HepG2 (cell line): ENCODE results near the gene HES7. TPM values are rescaled to one million over a fixed set of nuclear protein-coding genes. Genes with fewer than 3 reads are reported as not detected.
A peak's percentile ranks its signal among the peaks of the same experiment; 100 is the strongest.

Source experiments
- CHCHD3 ChIP-seq: sonication (generic); formaldehyde crosslinking; IDR thresholded peaks from 2 replicates; pipeline ENCODE4 v1.8.0; 2022; ENCODE audit warnings: mild to moderate bottlenecking, missing genetic modification reagents, moderate library complexity
- GZF1 ChIP-seq: sonication (generic); formaldehyde crosslinking; IDR thresholded peaks from 2 replicates; pipeline ENCODE4 v1.5.1; 2020; ENCODE audit warnings: mild to moderate bottlenecking, missing genetic modification reagents
- KDM1A ChIP-seq: IDR thresholded peaks from 2 replicates; pipeline ENCODE4 v1.6.1; 2016; ENCODE audit warnings: missing compliant biosample characterization
- KDM6A ChIP-seq: IDR thresholded peaks from 2 replicates; pipeline ENCODE4 v1.6.1; 2016; ENCODE audit warnings: low read depth
- KLF13 ChIP-seq: sonication (generic); formaldehyde crosslinking; IDR thresholded peaks from 2 replicates; pipeline ENCODE4 v1.4.0; 2020; ENCODE audit warnings: mild to moderate bottlenecking, missing genetic modification reagents
- MYC ChIP-seq: sonication (generic); formaldehyde crosslinking; IDR thresholded peaks from 2 replicates; pipeline ENCODE4 v1.9.0; 2021; ENCODE audit warnings: missing genetic modification reagents, borderline replicate concordance
- THYN1 ChIP-seq: sonication (generic); formaldehyde crosslinking; IDR thresholded peaks from 2 replicates; pipeline ENCODE4 v1.8.1; 2023; ENCODE audit warnings: low read depth, mild to moderate bottlenecking, moderate library complexity, missing genetic modification reagents, borderline replicate concordance
- U2AF2 ChIP-seq: fragments of 200-400 bp; formaldehyde crosslinking; IDR thresholded peaks from 2 replicates; pipeline ENCODE4 v1.6.1; 2017; ENCODE audit warnings: low read depth, mild to moderate bottlenecking, low read length
- ZBTB20 ChIP-seq: sonication (generic); formaldehyde crosslinking; IDR thresholded peaks from 2 replicates; pipeline ENCODE4 v1.8.1; 2023; ENCODE audit warnings: missing genetic modification reagents, low read depth, mild to moderate bottlenecking, borderline replicate concordance
- ZKSCAN8 ChIP-seq: IDR thresholded peaks from 2 replicates; pipeline ENCODE4 v1.6.1; 2016; ENCODE audit warnings: borderline replicate concordance, missing genetic modification reagents, missing compliant biosample characterization
- ZNF20 ChIP-seq: sonication (generic); formaldehyde crosslinking; IDR thresholded peaks from 2 replicates; pipeline ENCODE4 v1.4.0; 2020; ENCODE audit warnings: mild to moderate bottlenecking, moderate library complexity, missing genetic modification reagents
- ZNF530 ChIP-seq: sonication (generic); formaldehyde crosslinking; IDR thresholded peaks from 2 replicates; pipeline ENCODE4 v1.5.0; 2020; ENCODE audit warnings: low read depth, mild to moderate bottlenecking, missing genetic modification reagents
- polyA plus RNA-seq, 8 experiments: library from polyadenylated mRNA; depleted of rRNA in 3 of 8; stranded (reverse) in 7 of 8; unstranded in 1 of 8; fragments of >200 nt; fragmentation: Illumina TruSeq in 4 of 8; extraction: Trizol in 4 of 8; gene quantifications; 2 replicates each; pipeline versions ENCODE4 v1.2.1 to v1.2.3, GENCODE V29; 2011 to 2016; ENCODE audit warnings: low read depth in 4 of 8, missing spikeins in 1 of 8, mixed read lengths in 1 of 8; ENCODE audit not compliant: insufficient read depth in 1 of 8
- total RNA-seq, 5 experiments: library from RNA; depleted of rRNA; stranded (reverse); fragments of >200 nt; fragmentation: Illumina TruSeq; extraction: Trizol; gene quantifications; 2 replicates each; pipeline ENCODE4 v1.2.3, GENCODE V29; 2016; ENCODE audit warnings: low read depth in 1 of 5
- TF ChIP-seq, protein P1 (sequence below): sonication (generic); formaldehyde crosslinking; conservative IDR thresholded peaks from 2 replicates; pipeline ENCODE4 v1.8.1; 2023; ENCODE audit warnings: missing genetic modification reagents
- TF ChIP-seq, protein P2 (sequence below), 2 experiments: sonication (generic) in 1 of 2; formaldehyde crosslinking in 1 of 2; IDR thresholded peaks; 2 replicates each; pipeline versions ENCODE4 v1.4.0 to v1.6.1; 2016 to 2020; ENCODE audit warnings: borderline replicate concordance in 1 of 2, low read depth in 1 of 2, mild to moderate bottlenecking in 1 of 2, missing genetic modification reagents in 1 of 2
- TF ChIP-seq, protein P3 (sequence below): sonication (generic); formaldehyde crosslinking; IDR thresholded peaks from 2 replicates; pipeline ENCODE4 v1.5.1; 2020; ENCODE audit warnings: mild to moderate bottlenecking, missing genetic modification reagents, moderate library complexity
- TF ChIP-seq, protein P4 (sequence below): sonication (generic); formaldehyde crosslinking; IDR thresholded peaks from 2 replicates; pipeline ENCODE4 v1.4.0; 2020; ENCODE audit warnings: missing genetic modification reagents

The HES7 gene
- total and polyA plus RNA-seq, 2 of the 13 experiments (the other 11 are each of a cell fraction or from before 2014, with no cell fraction given) = not detected

DNA sequence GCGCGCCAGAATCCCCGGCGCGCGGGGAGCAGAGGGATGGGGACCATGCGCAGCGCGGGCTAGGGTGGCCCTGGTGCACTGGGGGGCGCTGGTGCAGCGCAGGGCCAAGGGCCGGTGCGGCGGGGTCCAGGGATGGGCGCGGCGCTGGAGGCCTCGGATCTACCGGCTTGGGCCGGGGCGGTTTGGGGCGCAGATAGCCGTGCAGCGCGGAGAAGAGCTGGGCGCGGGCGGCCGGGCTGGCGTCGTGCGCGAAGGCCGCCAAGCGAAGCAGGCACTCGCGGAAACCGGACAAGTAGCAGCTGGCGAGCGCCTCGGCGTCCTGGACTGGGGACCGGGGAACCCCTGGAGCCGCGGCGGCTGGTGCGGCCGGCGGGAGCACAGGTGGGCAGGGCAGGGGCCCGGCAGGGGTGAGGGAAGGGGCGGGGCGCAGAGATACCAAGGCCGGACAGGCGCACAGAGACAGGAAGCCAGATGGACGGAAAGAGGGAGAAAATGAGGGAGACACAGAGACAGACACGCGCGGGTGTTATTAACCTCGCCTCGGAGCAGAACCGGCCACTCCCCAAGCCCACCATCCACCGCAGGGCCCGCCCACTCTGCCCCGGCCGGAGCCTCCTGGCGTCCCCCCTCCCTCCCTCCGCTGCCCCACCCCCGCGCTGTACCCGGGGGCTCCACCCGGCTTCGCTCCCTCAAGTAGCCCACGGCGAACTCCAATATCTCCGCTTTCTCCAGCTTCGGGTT, 2.1 kb downstream of the HES7 start (continued):
- TF ChIP-seq, protein P1, sequence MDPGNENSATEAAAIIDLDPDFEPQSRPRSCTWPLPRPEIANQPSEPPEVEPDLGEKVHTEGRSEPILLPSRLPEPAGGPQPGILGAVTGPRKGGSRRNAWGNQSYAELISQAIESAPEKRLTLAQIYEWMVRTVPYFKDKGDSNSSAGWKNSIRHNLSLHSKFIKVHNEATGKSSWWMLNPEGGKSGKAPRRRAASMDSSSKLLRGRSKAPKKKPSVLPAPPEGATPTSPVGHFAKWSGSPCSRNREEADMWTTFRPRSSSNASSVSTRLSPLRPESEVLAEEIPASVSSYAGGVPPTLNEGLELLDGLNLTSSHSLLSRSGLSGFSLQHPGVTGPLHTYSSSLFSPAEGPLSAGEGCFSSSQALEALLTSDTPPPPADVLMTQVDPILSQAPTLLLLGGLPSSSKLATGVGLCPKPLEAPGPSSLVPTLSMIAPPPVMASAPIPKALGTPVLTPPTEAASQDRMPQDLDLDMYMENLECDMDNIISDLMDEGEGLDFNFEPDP = no peak
- no peak for TF ChIP-seq KDM6A (CRISPR knock-in tag)
- no peak for TF ChIP-seq GZF1 (CRISPR knock-in tag)
- TF ChIP-seq, protein P2, sequence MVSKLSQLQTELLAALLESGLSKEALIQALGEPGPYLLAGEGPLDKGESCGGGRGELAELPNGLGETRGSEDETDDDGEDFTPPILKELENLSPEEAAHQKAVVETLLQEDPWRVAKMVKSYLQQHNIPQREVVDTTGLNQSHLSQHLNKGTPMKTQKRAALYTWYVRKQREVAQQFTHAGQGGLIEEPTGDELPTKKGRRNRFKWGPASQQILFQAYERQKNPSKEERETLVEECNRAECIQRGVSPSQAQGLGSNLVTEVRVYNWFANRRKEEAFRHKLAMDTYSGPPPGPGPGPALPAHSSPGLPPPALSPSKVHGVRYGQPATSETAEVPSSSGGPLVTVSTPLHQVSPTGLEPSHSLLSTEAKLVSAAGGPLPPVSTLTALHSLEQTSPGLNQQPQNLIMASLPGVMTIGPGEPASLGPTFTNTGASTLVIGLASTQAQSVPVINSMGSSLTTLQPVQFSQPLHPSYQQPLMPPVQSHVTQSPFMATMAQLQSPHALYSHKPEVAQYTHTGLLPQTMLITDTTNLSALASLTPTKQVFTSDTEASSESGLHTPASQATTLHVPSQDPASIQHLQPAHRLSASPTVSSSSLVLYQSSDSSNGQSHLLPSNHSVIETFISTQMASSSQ (IDR thresholded peaks at IDR 0.05; ENCODE audit: low read depth) = no peak
- TF ChIP-seq, protein P2 (CRISPR knock-in tag; IDR thresholded peaks at IDR 0.05; ENCODE audit: borderline replicate concordance) = 0 out of 2 replicates have a peak, but pooled peaks have one; percentile 12
- no peak for TF ChIP-seq U2AF2
- TF ChIP-seq, protein P3, sequence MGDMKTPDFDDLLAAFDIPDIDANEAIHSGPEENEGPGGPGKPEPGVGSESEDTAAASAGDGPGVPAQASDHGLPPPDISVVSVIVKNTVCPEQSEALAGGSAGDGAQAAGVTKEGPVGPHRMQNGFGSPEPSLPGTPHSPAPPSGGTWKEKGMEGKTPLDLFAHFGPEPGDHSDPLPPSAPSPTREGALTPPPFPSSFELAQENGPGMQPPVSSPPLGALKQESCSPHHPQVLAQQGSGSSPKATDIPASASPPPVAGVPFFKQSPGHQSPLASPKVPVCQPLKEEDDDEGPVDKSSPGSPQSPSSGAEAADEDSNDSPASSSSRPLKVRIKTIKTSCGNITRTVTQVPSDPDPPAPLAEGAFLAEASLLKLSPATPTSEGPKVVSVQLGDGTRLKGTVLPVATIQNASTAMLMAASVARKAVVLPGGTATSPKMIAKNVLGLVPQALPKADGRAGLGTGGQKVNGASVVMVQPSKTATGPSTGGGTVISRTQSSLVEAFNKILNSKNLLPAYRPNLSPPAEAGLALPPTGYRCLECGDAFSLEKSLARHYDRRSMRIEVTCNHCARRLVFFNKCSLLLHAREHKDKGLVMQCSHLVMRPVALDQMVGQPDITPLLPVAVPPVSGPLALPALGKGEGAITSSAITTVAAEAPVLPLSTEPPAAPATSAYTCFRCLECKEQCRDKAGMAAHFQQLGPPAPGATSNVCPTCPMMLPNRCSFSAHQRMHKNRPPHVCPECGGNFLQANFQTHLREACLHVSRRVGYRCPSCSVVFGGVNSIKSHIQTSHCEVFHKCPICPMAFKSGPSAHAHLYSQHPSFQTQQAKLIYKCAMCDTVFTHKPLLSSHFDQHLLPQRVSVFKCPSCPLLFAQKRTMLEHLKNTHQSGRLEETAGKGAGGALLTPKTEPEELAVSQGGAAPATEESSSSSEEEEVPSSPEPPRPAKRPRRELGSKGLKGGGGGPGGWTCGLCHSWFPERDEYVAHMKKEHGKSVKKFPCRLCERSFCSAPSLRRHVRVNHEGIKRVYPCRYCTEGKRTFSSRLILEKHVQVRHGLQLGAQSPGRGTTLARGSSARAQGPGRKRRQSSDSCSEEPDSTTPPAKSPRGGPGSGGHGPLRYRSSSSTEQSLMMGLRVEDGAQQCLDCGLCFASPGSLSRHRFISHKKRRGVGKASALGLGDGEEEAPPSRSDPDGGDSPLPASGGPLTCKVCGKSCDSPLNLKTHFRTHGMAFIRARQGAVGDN (CRISPR knock-in tag) = peak; percentile 79
- peak; percentile 67; the same call in 1 of the 2 replicates for TF ChIP-seq MYC
- TF ChIP-seq, protein P4, sequence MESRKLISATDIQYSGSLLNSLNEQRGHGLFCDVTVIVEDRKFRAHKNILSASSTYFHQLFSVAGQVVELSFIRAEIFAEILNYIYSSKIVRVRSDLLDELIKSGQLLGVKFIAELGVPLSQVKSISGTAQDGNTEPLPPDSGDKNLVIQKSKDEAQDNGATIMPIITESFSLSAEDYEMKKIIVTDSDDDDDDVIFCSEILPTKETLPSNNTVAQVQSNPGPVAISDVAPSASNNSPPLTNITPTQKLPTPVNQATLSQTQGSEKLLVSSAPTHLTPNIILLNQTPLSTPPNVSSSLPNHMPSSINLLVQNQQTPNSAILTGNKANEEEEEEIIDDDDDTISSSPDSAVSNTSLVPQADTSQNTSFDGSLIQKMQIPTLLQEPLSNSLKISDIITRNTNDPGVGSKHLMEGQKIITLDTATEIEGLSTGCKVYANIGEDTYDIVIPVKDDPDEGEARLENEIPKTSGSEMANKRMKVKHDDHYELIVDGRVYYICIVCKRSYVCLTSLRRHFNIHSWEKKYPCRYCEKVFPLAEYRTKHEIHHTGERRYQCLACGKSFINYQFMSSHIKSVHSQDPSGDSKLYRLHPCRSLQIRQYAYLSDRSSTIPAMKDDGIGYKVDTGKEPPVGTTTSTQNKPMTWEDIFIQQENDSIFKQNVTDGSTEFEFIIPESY (CRISPR knock-in tag) = peak; percentile 10; the same call in 1 of the 2 replicates
- TF ChIP-seq CHCHD3 (CRISPR knock-in tag) = no peak
- TF ChIP-seq KLF13 (CRISPR knock-in tag) = 0 out of 2 replicates have a peak, but pooled peaks have one; percentile 54
- no peak for TF ChIP-seq ZNF530 (CRISPR knock-in tag)
- no peak for TF ChIP-seq ZBTB20 (CRISPR knock-in tag)
- no peak for TF ChIP-seq ZKSCAN8 (CRISPR knock-in tag)
- TF ChIP-seq KDM1A (CRISPR knock-in tag) = no peak
- TF ChIP-seq THYN1 (CRISPR knock-in tag) = no peak
- no peak for TF ChIP-seq ZNF20 (CRISPR knock-in tag)
- TF ChIP-seq, all 625 proteins: peak for 109
